ENCODE data around the gene NT5C2. TPM values are rescaled to one million over a fixed set of nuclear protein-coding genes. Genes with fewer than 3 reads are reported as not detected.
"Not testable (repeated sequence)": the region's sequence is repeated elsewhere in the genome, so short reads cannot be mapped to it uniquely, and the experiment has no call there.

Gene NT5C2
- total RNA-seq, 1 donor from 2014 or later = 41.0 TPM

GRCh38 chr10:103067484-103067883 is 125.6 kb downstream of the NT5C2 start:
- no peak for TF ChIP-seq CTCF (conservative IDR thresholded peaks at IDR 0.05; ENCODE audit: low read depth, low read length)
- no peak overlapping the region for H3K4me3 ChIP-seq (ENCODE audit: low read depth, low read length)
- DNase-seq (ENCODE audit: low read depth) = no peak

DNA sequence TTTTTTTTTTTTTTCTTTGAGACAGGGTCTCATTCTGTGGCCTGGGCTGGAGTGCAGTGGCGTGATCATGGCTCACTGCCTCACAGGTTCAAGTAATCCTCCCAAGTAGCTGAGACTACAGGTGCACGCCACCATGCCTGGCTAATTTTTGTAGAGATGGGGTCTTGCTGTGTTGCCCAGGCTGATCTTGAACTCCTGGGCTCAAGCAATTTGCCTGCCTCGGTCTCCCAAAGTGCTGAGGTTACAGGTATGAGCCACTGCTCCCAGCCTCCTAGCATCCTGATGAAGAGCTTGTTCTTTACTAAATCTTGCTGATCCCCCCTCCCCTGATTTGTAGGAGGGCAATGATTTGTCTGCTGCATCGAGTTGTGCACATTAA is 126.0 kb downstream of the NT5C2 start:
- DNase-seq (ENCODE audit: low read depth); H3K4me3 ChIP-seq (ENCODE audit: low read depth, low read length): not testable (repeated sequence)

DNA sequence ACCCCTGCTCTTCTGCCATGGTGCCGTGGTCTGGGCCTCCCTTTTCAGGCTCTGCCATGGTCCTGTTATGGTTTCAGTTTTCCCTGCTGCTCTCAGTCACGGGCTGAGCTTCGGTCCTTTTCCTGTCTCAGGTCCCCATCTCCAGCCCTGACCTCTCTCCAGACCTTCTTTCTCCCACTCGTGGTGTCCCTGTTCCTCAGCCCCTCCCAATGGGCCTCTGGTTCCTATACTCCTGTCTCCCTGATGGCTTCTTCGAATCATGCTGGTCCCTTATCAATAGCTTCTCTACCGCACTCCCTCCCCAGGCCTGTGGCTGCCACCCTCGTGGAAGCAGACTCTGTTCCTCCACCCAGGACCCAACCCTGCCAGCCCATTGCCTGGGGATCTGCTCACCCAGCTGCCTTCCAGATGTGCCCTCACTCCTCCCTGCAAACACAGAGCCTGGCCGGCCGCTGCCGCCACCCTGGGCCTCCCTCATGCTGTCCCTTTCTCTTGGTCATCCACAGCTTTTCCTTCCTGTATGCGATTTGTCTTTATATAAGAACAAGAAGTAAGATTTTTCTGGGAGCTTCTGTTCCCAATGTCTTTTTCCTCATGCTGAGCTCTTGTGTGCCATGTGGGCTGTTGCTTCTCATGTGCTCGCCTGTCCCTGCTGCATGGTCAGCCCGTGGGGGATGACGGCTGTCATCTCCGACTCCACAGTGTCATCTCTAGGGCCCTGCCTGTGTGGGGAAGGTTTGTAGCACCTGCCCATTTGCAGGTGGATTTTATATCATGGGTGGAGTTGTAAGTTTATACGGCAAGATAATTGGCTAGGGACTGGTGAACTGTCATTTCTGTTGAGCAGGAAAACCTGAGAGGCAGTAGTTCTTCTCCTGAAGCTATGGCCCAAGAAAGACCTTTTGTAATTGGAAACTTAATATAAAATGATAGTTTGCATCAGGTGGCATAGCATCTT is 126.7 kb downstream of the NT5C2 start:
- no peak for DNase-seq (ENCODE audit: low read depth)
- no peak for TF ChIP-seq CTCF (conservative IDR thresholded peaks at IDR 0.05; ENCODE audit: low read depth, low read length)
- H3K4me3 ChIP-seq (ENCODE audit: low read depth, low read length) = no peak overlapping the region

GRCh38 chr10:103064956-103065355 is 128.1 kb downstream of the NT5C2 start:
- TF ChIP-seq CTCF (conservative IDR thresholded peaks at IDR 0.05; ENCODE audit: low read depth, low read length) = no peak
- no peak overlapping the region for H3K4me3 ChIP-seq (ENCODE audit: low read depth, low read length)
- no peak for DNase-seq (ENCODE audit: low read depth)

DNA sequence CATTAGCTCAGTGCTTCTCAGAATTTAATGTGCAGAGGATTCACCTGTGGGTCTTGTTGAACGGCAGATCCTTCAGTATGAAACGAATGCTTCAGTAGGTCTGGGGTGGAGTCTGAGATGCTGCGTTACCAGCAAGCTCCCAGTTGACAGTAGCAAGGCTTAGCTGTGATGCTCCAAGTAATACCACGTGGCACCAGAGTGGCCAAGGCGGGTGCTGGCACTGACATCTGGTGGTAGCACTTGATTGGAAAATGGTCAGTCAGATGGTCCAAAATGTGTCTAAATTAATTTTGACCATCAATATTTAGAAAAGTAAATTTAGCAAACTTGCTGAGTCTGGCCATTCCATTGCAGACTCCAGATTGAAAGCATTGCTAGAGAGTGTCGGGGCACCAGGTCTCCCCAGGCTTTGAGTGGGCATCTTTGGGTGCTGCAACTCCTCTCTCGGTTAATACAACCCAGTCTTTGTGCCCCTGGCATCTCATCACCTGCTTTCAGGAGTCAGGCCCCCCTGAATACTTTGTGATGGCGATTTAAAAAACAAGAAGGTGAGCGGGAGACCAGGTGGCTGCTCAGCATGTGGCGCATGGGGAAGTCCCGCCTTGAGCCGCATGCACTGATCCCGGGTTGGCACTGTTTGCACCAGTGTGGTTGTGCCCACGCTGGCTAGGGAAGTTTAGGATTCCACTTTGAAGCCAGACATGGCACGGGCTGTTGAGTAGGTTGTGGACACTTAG is 130.1 kb downstream of the NT5C2 start:
- peak; percentile 38 for TF ChIP-seq CTCF (conservative IDR thresholded peaks at IDR 0.05; ENCODE audit: low read depth, low read length)
- DNase-seq (ENCODE audit: low read depth) = no peak
- H3K4me3 ChIP-seq (ENCODE audit: low read depth, low read length) = no peak overlapping the region

DNA sequence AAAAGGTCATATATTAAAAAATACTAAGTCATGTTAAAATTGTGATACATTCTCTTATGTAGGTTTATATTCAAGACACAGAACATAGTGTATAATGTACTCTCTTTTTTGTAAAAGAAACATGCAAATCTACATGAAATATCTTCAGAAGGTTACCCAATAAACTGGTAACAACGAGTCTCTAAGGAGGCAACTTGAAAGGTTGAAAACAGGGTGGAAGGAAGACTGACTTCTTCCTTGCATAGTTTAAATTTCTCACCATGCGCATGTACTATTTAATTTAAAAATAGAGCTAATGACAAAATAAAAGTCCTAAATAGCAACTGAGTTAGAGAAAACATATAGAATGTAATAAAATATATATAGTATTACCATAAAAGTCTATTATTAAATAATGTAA is 132.5 kb downstream of the NT5C2 start:
- no peak overlapping the region for H3K4me3 ChIP-seq (ENCODE audit: low read depth, low read length)
- no peak for DNase-seq (ENCODE audit: low read depth)
- TF ChIP-seq CTCF (conservative IDR thresholded peaks at IDR 0.05; ENCODE audit: low read depth, low read length) = no peak

DNA sequence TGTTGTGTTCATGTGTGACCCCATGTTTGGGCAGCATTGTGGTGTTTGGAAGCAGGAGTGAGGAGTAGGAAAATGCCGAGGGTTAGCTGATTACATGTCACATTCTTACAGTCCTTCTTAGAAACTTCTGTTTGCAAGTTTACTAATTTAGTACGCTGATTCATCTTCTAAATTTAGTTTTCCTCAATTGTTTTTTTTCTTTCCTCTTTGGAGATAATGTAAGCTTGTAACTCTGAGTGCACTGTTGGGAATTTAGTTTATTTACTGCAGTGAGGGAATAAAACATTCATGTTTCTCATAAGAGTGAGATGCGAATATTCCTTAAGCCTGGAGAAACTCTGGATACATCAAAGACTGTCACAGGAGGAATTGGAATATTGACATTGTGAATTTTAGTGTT is 135.0 kb downstream of the NT5C2 start:
- DNase-seq (ENCODE audit: low read depth) = no peak
- no peak overlapping the region for H3K4me3 ChIP-seq (ENCODE audit: low read depth, low read length)
- no peak for TF ChIP-seq CTCF (conservative IDR thresholded peaks at IDR 0.05; ENCODE audit: low read depth, low read length)
